Globus pallidus (tissue), 1 donor: ENCODE measurements around the gene RSAD2.
"Not testable (repeated sequence)": the region's sequence is repeated elsewhere in the genome, so short reads cannot be mapped to it uniquely, and the experiment has no call there.

Experiments used
- DNase-seq: peaks from one replicate; pipeline ENCODE4 v3.0.0-alpha.2; 2015; ENCODE audit warnings: low spot score

The RSAD2 gene

DNA sequence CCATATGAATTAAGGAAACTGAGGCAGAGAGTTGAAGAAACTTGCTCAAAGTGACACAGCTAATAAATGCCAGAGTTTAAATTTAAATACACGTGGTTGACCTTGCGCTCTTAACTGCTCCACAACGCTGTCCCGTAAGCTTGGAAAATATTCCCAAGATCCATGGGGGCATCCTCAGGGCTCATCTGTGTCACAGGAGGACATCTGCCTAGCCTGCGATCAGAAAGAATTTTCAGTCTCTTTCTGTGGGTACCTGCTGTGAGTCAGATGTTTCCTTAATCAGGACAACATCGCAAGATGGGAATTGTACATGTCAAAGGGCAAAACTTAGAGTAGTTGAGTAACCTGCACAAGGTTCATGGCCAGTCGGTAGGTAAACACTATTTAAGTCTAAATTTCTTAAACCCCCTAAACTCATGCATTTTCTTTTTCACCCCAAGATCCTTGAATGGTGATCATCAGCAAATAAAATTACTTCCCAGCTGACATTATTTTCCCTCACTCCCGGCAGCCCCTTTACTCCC lies 13.3 kb upstream of the RSAD2 start:
- DNase-seq: no peak

GRCh38 chr2:6864923-6865345 lies 12.6 kb upstream of the RSAD2 start:
- no peak for DNase-seq

GRCh38 chr2:6865346-6866274 lies 12.0 kb upstream of the RSAD2 start, which contains the start of gene CMPK2:
Gene CMPK2, minus strand, starts transcription at chr2:6865907. Its CDS starts 211 bp downstream, at chr2:6865696.
- peak; percentile 39 for DNase-seq

DNA sequence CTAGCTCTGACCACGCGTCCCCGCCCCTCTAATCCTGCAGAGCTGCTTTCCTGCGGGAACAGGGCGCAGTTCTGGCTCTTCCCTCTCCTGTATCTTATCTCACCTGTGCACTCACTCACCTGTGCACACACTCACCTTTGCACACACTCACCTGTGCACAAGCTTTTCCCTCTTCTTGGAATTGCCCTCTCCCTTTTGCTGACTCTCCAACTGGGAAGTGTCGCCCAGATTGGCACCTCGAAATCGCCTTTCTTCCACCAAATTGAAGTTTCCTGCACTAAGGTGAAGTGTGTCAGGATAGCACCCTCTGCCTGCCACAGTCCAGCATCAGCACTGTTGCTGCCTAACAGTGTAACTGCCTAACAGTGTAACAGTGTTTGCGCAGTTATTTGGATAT lies 11.3 kb upstream of the RSAD2 start:
- no peak for DNase-seq

DNA sequence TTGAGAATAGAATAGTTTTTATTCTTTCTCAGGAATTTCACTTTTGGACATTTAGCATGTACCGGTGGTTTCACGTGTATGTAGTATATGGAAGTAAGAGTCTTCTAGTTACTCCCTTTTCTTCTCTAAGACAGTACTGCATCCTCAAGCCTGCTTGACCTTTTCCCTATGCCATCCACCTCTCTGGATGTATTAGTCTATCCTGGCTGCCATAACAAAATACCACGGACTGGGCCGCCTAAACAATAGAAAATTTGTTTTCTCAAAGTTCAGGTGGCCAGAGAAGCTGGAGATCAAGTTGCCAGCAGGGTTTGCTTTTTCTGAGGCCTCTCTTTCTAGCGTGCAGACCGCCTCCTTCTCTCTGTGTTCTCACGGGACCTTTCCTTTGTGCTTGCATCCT lies 10.6 kb upstream of the RSAD2 start:
- no peak for DNase-seq

DNA sequence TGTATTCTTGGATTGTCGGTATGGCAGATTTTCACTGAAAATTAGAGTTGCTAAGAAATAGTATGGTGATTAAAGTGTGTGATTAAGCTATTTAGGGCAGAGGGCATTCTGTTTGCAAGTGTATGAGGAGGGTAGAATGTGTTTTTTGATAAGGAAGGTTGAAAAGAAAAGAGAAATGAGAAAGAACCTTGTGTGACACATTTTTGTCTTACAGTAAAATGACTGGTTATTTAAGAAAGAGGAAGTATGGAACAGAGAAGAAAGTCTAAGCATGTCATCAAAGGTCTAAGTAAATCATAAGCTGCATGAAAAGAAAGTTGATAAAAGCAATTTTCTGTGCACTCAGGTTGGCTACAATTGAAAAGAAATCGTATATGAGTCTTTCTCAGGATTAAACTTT lies 5.2 kb upstream of the RSAD2 start:
- DNase-seq: no peak

GRCh38 chr2:6874032-6874431 lies 3.5 kb upstream of the RSAD2 start:
- no peak for DNase-seq

DNA sequence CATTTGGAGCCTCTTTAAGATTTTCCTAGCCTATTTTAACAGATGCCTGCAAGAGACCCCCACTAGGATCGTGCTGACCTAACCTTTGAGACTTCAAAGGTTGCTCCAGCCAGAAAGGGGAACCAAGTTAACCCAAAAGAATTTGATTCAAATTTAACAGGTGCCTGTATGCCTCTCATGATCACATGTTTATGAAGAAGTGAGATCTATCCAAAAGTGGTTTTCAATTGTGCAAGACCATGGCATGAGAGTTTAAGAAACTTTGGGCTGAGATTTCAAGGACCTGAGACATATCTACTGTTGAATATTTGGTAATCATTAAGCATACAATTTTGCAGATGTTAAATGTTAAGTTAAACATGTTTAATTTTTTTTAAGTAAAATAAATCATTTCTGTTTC lies 1.3 kb upstream of the RSAD2 start:
- DNase-seq: no peak

GRCh38 chr2:6878549-6878948 lies 972 bp downstream of the RSAD2 start:
- DNase-seq: no peak

DNA sequence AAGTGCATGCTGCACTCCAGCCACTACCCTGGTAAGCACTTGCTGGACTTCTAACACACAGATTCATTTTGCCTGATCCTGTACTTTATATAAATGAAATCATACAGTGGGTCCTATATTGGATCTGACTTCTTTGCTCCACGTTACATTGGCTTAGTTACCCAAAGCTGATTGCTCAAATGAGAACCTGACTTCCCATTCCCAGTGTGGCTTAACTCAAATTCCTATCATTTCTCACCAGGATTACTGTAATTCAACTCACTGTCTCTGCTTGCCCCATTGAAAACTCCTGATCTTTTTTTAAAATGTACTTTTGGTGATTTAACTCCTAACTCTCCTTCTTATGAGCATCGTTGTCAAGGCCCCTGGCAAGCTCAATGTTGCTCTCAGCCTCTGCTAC lies 1.4 kb downstream of the RSAD2 start:
- DNase-seq: no peak

DNA sequence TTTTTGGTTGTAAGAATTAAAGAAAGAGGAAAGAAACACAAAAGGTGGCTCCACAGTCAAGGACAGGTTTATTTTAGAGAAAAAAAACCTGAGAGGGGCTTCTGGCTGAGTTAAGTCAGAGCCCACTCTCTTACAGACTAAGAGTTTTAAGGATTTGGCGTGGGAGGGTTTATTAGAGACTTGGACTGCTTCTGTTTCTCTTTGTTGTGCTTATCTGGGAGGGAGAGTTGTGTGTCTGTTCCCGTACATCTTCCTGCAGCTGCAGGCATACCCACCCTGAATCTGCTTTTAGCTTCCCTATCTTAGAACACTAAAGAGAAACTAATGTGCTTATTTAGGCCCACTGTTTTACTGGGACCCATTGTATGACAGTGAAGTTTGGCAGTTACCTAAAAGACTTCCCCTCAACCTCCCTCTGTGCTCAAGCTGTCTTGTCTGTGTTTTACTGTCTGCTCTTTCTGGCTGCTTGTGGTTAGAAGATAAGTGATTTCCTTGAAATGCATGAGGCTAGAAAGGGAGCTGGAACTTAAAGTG lies 2.7 kb downstream of the RSAD2 start:
- DNase-seq: no peak

- DNase-seq: no peak
Measured at GRCh38 chr2:6881046-6881445, 3.5 kb downstream of the RSAD2 start.

GRCh38 chr2:6881516-6881915 lies 3.9 kb downstream of the RSAD2 start:
- no peak for DNase-seq

DNA sequence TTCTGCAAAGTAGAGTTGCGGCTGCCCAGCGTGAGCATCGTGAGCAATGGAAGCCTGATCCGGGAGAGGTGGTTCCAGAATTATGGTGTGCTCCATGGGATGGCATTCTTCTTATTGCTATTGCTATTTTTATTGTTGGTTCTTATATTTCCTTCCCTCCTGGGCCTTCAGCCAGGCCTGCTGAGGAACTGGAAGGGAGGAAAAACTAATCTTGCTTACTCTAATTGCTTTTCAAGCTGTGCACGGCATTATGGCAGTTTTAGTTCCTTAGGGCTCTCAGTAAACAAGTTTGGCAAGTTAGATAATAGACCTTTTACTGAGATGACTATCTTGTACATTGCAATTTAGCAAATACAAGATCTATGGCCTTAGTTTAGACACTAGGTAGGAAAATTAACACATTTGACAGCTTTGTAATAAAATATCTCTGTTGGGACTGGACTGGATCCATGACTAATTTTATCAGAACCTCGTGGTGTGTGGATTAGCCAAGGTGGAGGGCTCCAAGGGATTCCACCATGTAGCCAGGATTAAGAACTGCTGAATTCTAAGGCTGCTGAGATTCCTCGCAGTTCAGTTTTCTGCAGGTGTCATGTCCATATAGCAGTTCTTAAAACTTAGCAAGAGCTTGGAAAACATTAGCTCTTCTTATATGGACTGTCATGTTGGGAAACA lies 6.0 kb downstream of the RSAD2 start:
- DNase-seq: no peak

- no peak for DNase-seq
Measured at GRCh38 chr2:6885551-6885950, 8.0 kb downstream of the RSAD2 start.

DNA sequence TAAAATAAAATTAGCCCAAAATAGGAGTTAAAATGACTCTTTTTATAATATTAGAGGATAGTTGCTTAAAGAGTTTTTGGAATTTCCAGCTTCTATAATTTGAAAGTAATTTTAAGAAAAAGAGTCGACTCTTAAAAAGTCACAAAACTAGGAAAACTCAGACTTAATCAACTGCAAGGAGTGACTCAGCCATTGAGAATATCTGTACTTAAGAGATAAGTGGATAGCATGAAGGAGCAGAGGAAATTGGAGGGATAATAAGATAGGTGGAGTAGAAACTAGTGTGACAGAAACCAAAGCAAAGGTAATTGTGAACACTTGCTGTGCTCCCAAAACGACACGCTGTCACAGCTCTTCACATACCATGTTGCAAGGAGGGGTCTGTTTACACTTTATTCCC lies 8.4 kb downstream of the RSAD2 start:
- DNase-seq: no peak

- no peak for DNase-seq
Measured at GRCh38 chr2:6887751-6888192, 10.2 kb downstream of the RSAD2 start.

GRCh38 chr2:6888724-6889123 lies 11.1 kb downstream of the RSAD2 start:
- no peak for DNase-seq

- no peak for DNase-seq
Measured at GRCh38 chr2:6893876-6894482, 16.4 kb downstream of the RSAD2 start.

GRCh38 chr2:6896930-6897759 lies 19.6 kb downstream of the RSAD2 start:
- peak; percentile 66 for DNase-seq

- DNase-seq: not testable (repeated sequence)
Measured at GRCh38 chr2:6902581-6902980, 25.0 kb downstream of the RSAD2 start.
